Liver (tissue), 9 donors: Measurements from ENCODE around the gene THUMPD1. TPM values are rescaled to one million over a fixed set of nuclear protein-coding genes. Genes with fewer than 3 reads are reported as not detected.

ENCODE experiments used
- DNase-seq: peaks from one replicate; pipeline ENCODE4 v3.0.0-alpha.2; 2017; ENCODE audit warnings: low spot score
- H3K27ac ChIP-seq, 2 donors: one replicate each; pipeline ENCODE4 v1.7.0; 2013; ENCODE audit warnings: inconsistent platforms in 2 of 2, low read length in 2 of 2, control low read depth in 1 of 2, low read depth in 1 of 2, mild to moderate bottlenecking in 1 of 2
- H3K27me3 ChIP-seq, 4 donors: one replicate each; pipeline versions ENCODE4 v1.6.1 to v1.7.0; 2013; ENCODE audit warnings: low read length in 3 of 4, inconsistent platforms in 1 of 4, mild to moderate bottlenecking in 1 of 4, moderate library complexity in 1 of 4; ENCODE audit not compliant: control insufficient read depth in 4 of 4, insufficient read depth in 4 of 4
- H3K36me3 ChIP-seq, 4 donors: one replicate each; pipeline versions ENCODE4 v1.6.1 to v1.7.0; 2013; ENCODE audit warnings: low read length in 3 of 4, mild to moderate bottlenecking in 3 of 4, low read depth in 1 of 4, moderate library complexity in 1 of 4; ENCODE audit not compliant: control insufficient read depth in 4 of 4, insufficient read depth in 3 of 4
- H3K4me1 ChIP-seq, 4 donors: one replicate each; pipeline versions ENCODE4 v1.6.1 to v1.7.0; 2013; ENCODE audit warnings: low read length in 3 of 4, mild to moderate bottlenecking in 3 of 4, moderate library complexity in 1 of 4; ENCODE audit not compliant: control insufficient read depth in 4 of 4, insufficient read depth in 4 of 4
- H3K4me3 ChIP-seq, 3 donors: one replicate each; pipeline versions ENCODE4 v1.6.1 to v1.7.0; 2013; ENCODE audit warnings: low read length in 3 of 3, control low read depth in 1 of 3, low read depth in 1 of 3, mild to moderate bottlenecking in 1 of 3
- H3K9ac ChIP-seq, 2 donors: one replicate each; pipeline ENCODE4 v1.7.0; 2013; ENCODE audit warnings: low read length in 2 of 2, mild to moderate bottlenecking in 2 of 2, moderate library complexity in 2 of 2, control low read depth in 1 of 2, low read depth in 1 of 2
- H3K9me3 ChIP-seq, 4 donors: one replicate each; pipeline versions ENCODE4 v1.6.1 to v1.7.0; 2013; ENCODE audit warnings: low read length in 3 of 4; ENCODE audit not compliant: control insufficient read depth in 4 of 4
- ATF3 ChIP-seq: IDR thresholded peaks from 2 replicates; pipeline ENCODE4 v1.6.1; 2016; ENCODE audit warnings: antibody characterized with exemption
- CTCF ChIP-seq: fragments of 150-350 bp; IDR thresholded peaks from 2 replicates; pipeline ENCODE4 v1.5.1; 2017; ENCODE audit warnings: improper control_type of control experiment, low read depth, low read length; ENCODE audit not compliant: missing input control
- EGR1 ChIP-seq, 2 donors: IDR thresholded peaks; 2 replicates each; pipeline ENCODE4 v1.6.1; 2016 to 2018; ENCODE audit warnings: antibody characterized with exemption in 2 of 2, low read depth in 2 of 2
- FOXA1 ChIP-seq: IDR thresholded peaks from 2 replicates; pipeline ENCODE4 v1.6.1; 2016; ENCODE audit warnings: antibody characterized with exemption
- FOXA2 ChIP-seq: IDR thresholded peaks from 2 replicates; pipeline ENCODE4 v1.6.1; 2016; ENCODE audit warnings: antibody characterized with exemption
- GABPA ChIP-seq, 2 donors: IDR thresholded peaks in 1 of 2; conservative IDR thresholded peaks in 1 of 2; 2 replicates each; pipeline ENCODE4 v1.6.1; 2016; ENCODE audit warnings: antibody characterized with exemption in 2 of 2, mild to moderate bottlenecking in 1 of 2, moderate library complexity in 1 of 2
- HNF4A ChIP-seq, 2 donors: conservative IDR thresholded peaks; 2 replicates each; pipeline ENCODE4 v1.6.1; 2016; ENCODE audit warnings: antibody characterized with exemption in 2 of 2, mild to moderate bottlenecking in 2 of 2
- HNF4G ChIP-seq: IDR thresholded peaks from 2 replicates; pipeline ENCODE4 v1.6.1; 2016; ENCODE audit warnings: antibody characterized with exemption
- JUND ChIP-seq, 2 donors: IDR thresholded peaks; 2 replicates each; pipeline ENCODE4 v1.6.1; 2016; ENCODE audit warnings: antibody characterized with exemption in 2 of 2
- MAX ChIP-seq: IDR thresholded peaks from 2 replicates; pipeline ENCODE4 v1.6.1; 2016; ENCODE audit warnings: antibody characterized with exemption
- NR2F2 ChIP-seq: IDR thresholded peaks from 2 replicates; pipeline ENCODE4 v1.6.1; 2016; ENCODE audit warnings: antibody characterized with exemption
- RAD21 ChIP-seq, 2 donors: IDR thresholded peaks; 2 replicates each; pipeline ENCODE4 v1.6.1; 2016; ENCODE audit warnings: antibody characterized with exemption in 2 of 2, mild to moderate bottlenecking in 2 of 2
- REST ChIP-seq: IDR thresholded peaks from 2 replicates; pipeline ENCODE4 v1.6.1; 2016; ENCODE audit warnings: antibody characterized with exemption, mild to moderate bottlenecking
- RXRA ChIP-seq, 2 donors: IDR thresholded peaks; 2 replicates each; pipeline ENCODE4 v1.6.1; 2017 to 2018; ENCODE audit warnings: antibody characterized with exemption in 2 of 2, mild to moderate bottlenecking in 1 of 2
- TAF1 ChIP-seq: conservative IDR thresholded peaks from 2 replicates; pipeline ENCODE4 v1.6.1; 2016; ENCODE audit warnings: antibody characterized with exemption, mild to moderate bottlenecking
- YY1 ChIP-seq: IDR thresholded peaks from 2 replicates; pipeline ENCODE4 v1.6.1; 2016; ENCODE audit warnings: antibody characterized with exemption, mild to moderate bottlenecking
- ZBTB33 ChIP-seq: IDR thresholded peaks from 2 replicates; pipeline ENCODE4 v1.6.1; 2016; ENCODE audit warnings: antibody characterized with exemption
- polyA plus RNA-seq, 2 donors: library from polyadenylated mRNA; stranded (reverse) in 1 of 2; unstranded in 1 of 2; fragments of 200-250 nt in 1 of 2; fragments of >200 nt in 1 of 2; fragmentation: Nextera tagmentation in 1 of 2; extraction: Ambion mirVana in 1 of 2; gene quantifications; one replicate each; pipeline versions ENCODE4 v1.2.1 to v1.2.3, GENCODE V29; 2013 to 2015
- total RNA-seq, 2 donors: library from RNA; depleted of rRNA; stranded (reverse); fragments of >200 nt; gene quantifications; one replicate each; pipeline ENCODE4 v1.2.3, GENCODE V29; 2014
- donor health status: healthy.
- donor health status: healthy.
- donor health status: healthy.
- donor health status: healthy.
- donor health status: healthy.

The THUMPD1 gene
- total and polyA plus RNA-seq, 4 donors = 10.1 to 42.8 (median 26.8) TPM

GRCh38 chr16:20789130-20789529 lies 47.5 kb upstream of the THUMPD1 start:
- no peak for TF ChIP-seq EGR1 (IDR thresholded peaks at IDR 0.05; ENCODE audit: low read depth in 2 of 2)
- TF ChIP-seq YY1 = no peak
- TF ChIP-seq JUND (IDR thresholded peaks at IDR 0.05) = no peak
- no peak for TF ChIP-seq FOXA2
- no peak for TF ChIP-seq REST
- TF ChIP-seq ZBTB33 = no peak
- TF ChIP-seq MAX = no peak
- no peak for TF ChIP-seq NR2F2
- no peak for TF ChIP-seq GABPA (IDR thresholded peaks at IDR 0.05 in 1 of 2, conservative IDR thresholded peaks at IDR 0.05 in 1 of 2)
- Histone ChIP-seq H3K9me3 (no peaks in the 10 kb centered on the region), H3K27me3 (no peaks in the 10 kb centered on the region), H3K27ac (no peak overlapping the region), H3K4me3 (no peak overlapping the region), H3K4me1 (no peaks in the 10 kb centered on the region), H3K9ac (no peak overlapping the region), H3K36me3 (peaks cover 0 to 57% (median 30%) of the 10 kb centered on the region in 4 donors)
- no peak for DNase-seq

DNA sequence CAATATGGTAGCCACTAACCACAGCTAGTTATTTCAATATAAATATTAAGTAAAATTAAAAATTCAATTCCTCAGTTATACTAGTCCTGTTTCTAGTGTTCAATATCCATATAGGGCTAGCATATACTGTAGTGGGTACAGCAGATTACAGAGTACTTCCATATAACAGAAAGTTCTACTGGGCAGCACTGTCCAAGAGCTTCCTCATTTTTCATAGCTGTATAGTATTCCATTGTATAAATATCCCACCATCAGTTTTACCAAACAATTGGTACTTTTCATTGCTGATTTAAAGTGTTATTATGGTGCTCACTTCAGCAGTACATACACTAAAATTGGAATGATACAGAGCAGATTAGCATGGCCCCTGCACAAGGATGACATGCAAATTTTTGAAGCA lies 42.6 kb upstream of the THUMPD1 start:
- no peaks in the 10 kb centered on the region for H3K4me1 ChIP-seq
- H3K36me3 ChIP-seq = peaks cover 6 to 61% (median 45%) of the 10 kb centered on the region in 4 donors
- TF ChIP-seq MAX = no peak
- TF ChIP-seq RAD21 (IDR thresholded peaks at IDR 0.05) = no peak
- no peak for TF ChIP-seq HNF4G
- TF ChIP-seq EGR1 (IDR thresholded peaks at IDR 0.05; ENCODE audit: low read depth in 2 of 2) = no peak
- no peak for TF ChIP-seq JUND (IDR thresholded peaks at IDR 0.05)
- TF ChIP-seq CTCF = no peak
- TF ChIP-seq RXRA (IDR thresholded peaks at IDR 0.05) = no peak
- TF ChIP-seq NR2F2 = no peak
- no peak for TF ChIP-seq YY1
- no peak for TF ChIP-seq HNF4A (conservative IDR thresholded peaks at IDR 0.05)
- TF ChIP-seq GABPA (IDR thresholded peaks at IDR 0.05 in 1 of 2, conservative IDR thresholded peaks at IDR 0.05 in 1 of 2) = no peak
- no peak for TF ChIP-seq FOXA1
- no peak for TF ChIP-seq ATF3
- no peak for TF ChIP-seq TAF1
- no peak for TF ChIP-seq ZBTB33
- no peak overlapping the region for H3K4me3 ChIP-seq
- H3K27ac ChIP-seq = no peak overlapping the region
- H3K9me3 ChIP-seq = no peaks in the 10 kb centered on the region
- no peaks in the 10 kb centered on the region for H3K27me3 ChIP-seq
- DNase-seq = no peak
- H3K9ac ChIP-seq = no peak overlapping the region
